Ovary (tissue), 3 donors: ENCODE data around the gene AUH.
"Not testable (repeated sequence)": the region's sequence is repeated elsewhere in the genome, so short reads cannot be mapped to it uniquely, and the experiment has no call there.

Source experiments
- CTCF ChIP-seq, 3 donors: fragments of 450-650 bp in 2 of 3; fragments of 200-600 bp in 1 of 3; IDR thresholded peaks; one replicate each; pipeline versions ENCODE4 v1.5.1 to v1.8.0; 2016 to 2022; ENCODE audit warnings: antibody characterized with exemption in 3 of 3, mild to moderate bottlenecking in 1 of 3
- EP300 ChIP-seq: sonication (generic); formaldehyde crosslinking; IDR thresholded peaks from one replicate; pipeline ENCODE4 v1.6.1; 2017; ENCODE audit warnings: antibody characterized with exemption
- donor health status: DM: no; HTN: no; CAD: no.

- TF ChIP-seq CTCF (IDR thresholded peaks at IDR 0.05); EP300: not testable (repeated sequence)
These were observed 16.3 kb upstream of the AUH start for GRCh38 chr9:91378054-91378453.
